Gastrocnemius medialis (tissue), 4 donors: ENCODE measurements around the gene RELCH. TPM values are rescaled to one million over a fixed set of nuclear protein-coding genes. Genes with fewer than 3 reads are reported as not detected.
"Not testable (repeated sequence)": the region's sequence is repeated elsewhere in the genome, so short reads cannot be mapped to it uniquely, and the experiment has no call there.

Source experiments
- ATAC-seq, 2 donors: fragments of 150-250 bp; one replicate each; pipeline ENCODE4 v1.9.1; 2016
- DNase-seq, 2 donors: peaks; one replicate each; pipeline ENCODE4 v3.0.0-alpha.2; 2019
- H3K27ac ChIP-seq, 4 donors: fragments of 200-600 bp; sonication (generic); 1 replicate in 1 of 4; 2 replicates in 3 of 4; pipeline ENCODE4 v1.5.1; 2016 to 2018; ENCODE audit warnings: mild to moderate bottlenecking in 2 of 4, moderate library complexity in 1 of 4
- H3K27me3 ChIP-seq, 3 donors: fragments of 200-600 bp; sonication (generic) in 2 of 3; 1 replicate in 1 of 3; 2 replicates in 2 of 3; pipeline versions ENCODE4 v1.5.1 to v1.6.0; 2016 to 2019; ENCODE audit warnings: mild to moderate bottlenecking in 1 of 3, moderate library complexity in 1 of 3
- H3K36me3 ChIP-seq, 2 donors: fragments of 200-600 bp; sonication (generic) in 1 of 2; one replicate each; pipeline ENCODE4 v1.5.1; 2017 to 2018
- H3K4me1 ChIP-seq, 2 donors: fragments of 200-600 bp; sonication (generic) in 1 of 2; one replicate each; pipeline ENCODE4 v1.5.1; 2016 to 2017; ENCODE audit warnings: mild to moderate bottlenecking in 2 of 2
- H3K4me3 ChIP-seq, 4 donors: fragments of 200-600 bp; sonication (generic) in 3 of 4; 1 replicate in 1 of 4; 2 replicates in 3 of 4; pipeline ENCODE4 v1.5.1; 2016 to 2019; ENCODE audit warnings: mild to moderate bottlenecking in 2 of 4
- H3K9me3 ChIP-seq, 3 donors: fragments of 200-600 bp; sonication (generic) in 2 of 3; 1 replicate in 1 of 3; 2 replicates in 2 of 3; pipeline ENCODE4 v1.5.1; 2016 to 2019
- POLR2A ChIP-seq, 2 donors: fragments of 450-650 bp; IDR thresholded peaks; one replicate each; pipeline ENCODE4 v1.6.1; 2017; ENCODE audit warnings: antibody characterized with exemption in 2 of 2, mild to moderate bottlenecking in 2 of 2, moderate library complexity in 2 of 2
- in situ Hi-C, 4 donors: fragments of 200-750 bp; cut with MboI; loops; one replicate each; pipeline versions ENCODE4 v1.15.0 to v1.8.0; 2017; ENCODE audit warnings: low sequenced_read_pairs in 4 of 4
- intact Hi-C: fragments of 100-400 bp; cut with DNase I; formaldehyde crosslinking; loops from one replicate; pipeline ENCODE4 v1.15.1; 2023; ENCODE audit warnings: low total_unique reads
- total RNA-seq, 4 donors: library from RNA; depleted of rRNA; stranded (reverse); fragments of >200 nt; gene quantifications; one replicate each; pipeline versions ENCODE4 v1.1.0 to v1.2.3, GENCODE V29; 2016
- TF ChIP-seq, protein P1 (sequence below), 5 experiments: fragments of 450-650 bp in 3 of 5; fragments of 200-600 bp in 2 of 5; sonication (generic) in 2 of 5; IDR thresholded peaks in 4 of 5; conservative IDR thresholded peaks in 1 of 5; 1 replicate in 4 of 5; 2 replicates in 1 of 5; pipeline ENCODE4 v1.5.1; 2016 to 2019; ENCODE audit warnings: antibody characterized with exemption in 5 of 5, mild to moderate bottlenecking in 3 of 5, moderate library complexity in 3 of 5

The RELCH gene
- total RNA-seq, 4 donors from 2014 or later: 8.4 to 16.8 (median 12.6) TPM

DNA sequence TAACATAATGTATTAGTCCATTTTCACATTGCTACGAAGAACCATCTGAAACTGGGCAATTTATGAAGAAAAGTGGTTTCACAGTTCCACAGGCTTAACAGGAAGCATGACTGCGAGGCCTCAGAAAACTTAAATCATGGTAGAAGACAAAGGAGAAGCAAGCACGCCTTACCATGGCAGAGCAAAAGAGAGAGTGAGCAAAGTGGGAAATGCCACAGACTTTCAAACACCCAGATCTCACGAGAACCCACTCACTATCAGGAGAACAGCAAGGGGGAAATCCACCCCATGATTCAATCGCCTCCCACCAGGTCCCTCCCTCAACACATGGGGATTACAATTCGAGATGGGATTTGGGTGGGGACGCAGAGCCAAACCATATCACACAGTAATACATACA, 22.7 kb upstream of the RELCH start:
- Histone ChIP-seq H3K9me3 (no peaks in the 10 kb centered on the region), H3K4me1 (no peaks in the 10 kb centered on the region), H3K27me3 (no peaks in the 10 kb centered on the region), H3K4me3 (no peak overlapping the region), H3K36me3 (no peaks in the 10 kb centered on the region), H3K27ac (no peak overlapping the region)
- no peak for ATAC-seq
- TF ChIP-seq, protein P1, sequence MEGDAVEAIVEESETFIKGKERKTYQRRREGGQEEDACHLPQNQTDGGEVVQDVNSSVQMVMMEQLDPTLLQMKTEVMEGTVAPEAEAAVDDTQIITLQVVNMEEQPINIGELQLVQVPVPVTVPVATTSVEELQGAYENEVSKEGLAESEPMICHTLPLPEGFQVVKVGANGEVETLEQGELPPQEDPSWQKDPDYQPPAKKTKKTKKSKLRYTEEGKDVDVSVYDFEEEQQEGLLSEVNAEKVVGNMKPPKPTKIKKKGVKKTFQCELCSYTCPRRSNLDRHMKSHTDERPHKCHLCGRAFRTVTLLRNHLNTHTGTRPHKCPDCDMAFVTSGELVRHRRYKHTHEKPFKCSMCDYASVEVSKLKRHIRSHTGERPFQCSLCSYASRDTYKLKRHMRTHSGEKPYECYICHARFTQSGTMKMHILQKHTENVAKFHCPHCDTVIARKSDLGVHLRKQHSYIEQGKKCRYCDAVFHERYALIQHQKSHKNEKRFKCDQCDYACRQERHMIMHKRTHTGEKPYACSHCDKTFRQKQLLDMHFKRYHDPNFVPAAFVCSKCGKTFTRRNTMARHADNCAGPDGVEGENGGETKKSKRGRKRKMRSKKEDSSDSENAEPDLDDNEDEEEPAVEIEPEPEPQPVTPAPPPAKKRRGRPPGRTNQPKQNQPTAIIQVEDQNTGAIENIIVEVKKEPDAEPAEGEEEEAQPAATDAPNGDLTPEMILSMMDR (IDR thresholded peaks at IDR 0.05 in 4 of 5, conservative IDR thresholded peaks at IDR 0.05 in 1 of 5): no peak
- TF ChIP-seq POLR2A (IDR thresholded peaks at IDR 0.05): no peak
- in situ Hi-C loops: no loop called here
- intact Hi-C loops: no loop called here
- no peak for DNase-seq

DNA sequence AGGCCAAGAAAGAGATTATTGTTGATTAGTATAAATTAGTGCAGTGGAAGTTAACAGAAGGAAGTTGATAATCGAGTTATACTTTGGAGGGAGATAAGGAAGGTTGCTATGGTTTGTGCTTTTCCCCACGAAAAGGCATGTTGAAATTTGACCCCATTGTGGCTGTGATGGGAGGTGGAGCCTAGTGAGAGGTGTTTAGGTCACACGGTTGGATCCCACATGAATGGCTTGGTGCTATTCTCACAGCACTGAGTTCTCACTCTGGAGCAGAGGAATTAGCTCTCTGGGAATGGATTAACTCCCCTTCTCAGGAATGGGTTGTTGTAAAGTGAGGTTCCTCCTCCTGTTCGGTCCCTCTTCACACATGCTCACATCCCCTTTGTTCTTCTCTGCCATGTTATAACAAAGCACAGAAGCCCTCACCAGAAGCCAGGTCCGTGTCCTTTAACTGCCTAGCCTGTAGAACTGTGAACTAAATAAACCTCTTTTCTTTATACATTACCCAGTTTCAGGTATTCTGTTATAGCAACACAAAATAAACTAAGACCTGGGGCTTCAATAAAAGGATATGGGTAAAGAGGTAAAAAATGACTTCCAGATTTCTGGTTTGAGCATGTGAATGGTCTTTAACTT, 22.1 kb upstream of the RELCH start:
- no peaks in the 10 kb centered on the region for H3K9me3 ChIP-seq
- no peaks in the 10 kb centered on the region for H3K36me3 ChIP-seq
- ATAC-seq: no peak
- in situ Hi-C loops (no loop called here), intact Hi-C loops (no loop called here)
- H3K27me3 ChIP-seq: no peaks in the 10 kb centered on the region
- H3K4me1 ChIP-seq: no peaks in the 10 kb centered on the region
- no peak overlapping the region for H3K4me3 ChIP-seq
- TF ChIP-seq, protein P1 (IDR thresholded peaks at IDR 0.05 in 4 of 5, conservative IDR thresholded peaks at IDR 0.05 in 1 of 5): no peak
- no peak for TF ChIP-seq POLR2A (IDR thresholded peaks at IDR 0.05)
- no peak overlapping the region for H3K27ac ChIP-seq
- no peak for DNase-seq

DNA sequence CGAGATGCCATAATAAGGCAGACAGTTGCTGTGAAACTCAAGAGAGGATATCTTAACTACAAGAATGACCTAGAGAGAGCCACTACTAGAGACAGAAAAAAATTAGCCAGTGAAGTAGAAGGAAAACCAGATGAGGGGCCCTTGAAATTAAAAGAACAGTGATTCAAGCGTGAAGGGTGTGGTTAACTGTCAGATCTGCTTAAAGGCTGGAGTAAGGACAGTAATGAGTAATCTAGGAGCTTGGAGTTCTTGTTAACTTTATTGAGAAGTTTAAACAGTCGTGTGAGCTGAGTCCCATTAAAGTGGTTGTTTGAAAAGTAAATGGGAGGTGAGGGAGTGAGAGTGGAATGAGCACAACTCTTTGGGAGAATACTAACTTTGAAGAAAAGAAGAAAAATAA, 21.5 kb upstream of the RELCH start:
- DNase-seq: no peak
- no peaks in the 10 kb centered on the region for H3K4me1 ChIP-seq

DNA sequence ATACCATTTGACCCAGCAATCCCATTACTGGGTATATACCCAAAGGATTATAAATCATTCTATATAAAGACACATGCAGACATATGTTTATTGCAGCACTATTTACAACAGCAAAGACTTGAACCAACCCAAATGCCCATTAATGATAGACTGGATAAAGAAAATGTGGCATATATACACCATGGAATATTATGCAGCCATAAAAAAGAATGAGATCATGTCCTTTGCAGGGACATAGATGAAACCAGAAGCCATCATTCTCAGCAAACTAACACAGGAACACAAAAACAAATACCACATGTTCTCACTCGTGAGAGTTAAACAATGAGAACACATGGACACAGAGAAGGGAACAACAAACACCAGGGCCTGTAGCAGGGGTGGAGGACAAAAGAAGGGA, 20.5 kb upstream of the RELCH start:
- H3K4me3 ChIP-seq, DNase-seq, H3K4me1 ChIP-seq, H3K27me3 ChIP-seq, H3K27ac ChIP-seq, intact Hi-C loops, in situ Hi-C loops, H3K36me3 ChIP-seq, ATAC-seq, H3K9me3 ChIP-seq: not testable (repeated sequence)

More for the DNA sequence above, 21.5 kb upstream of the RELCH start:
- H3K36me3 ChIP-seq: no peaks in the 10 kb centered on the region
- H3K27me3 ChIP-seq: no peaks in the 10 kb centered on the region
- H3K9me3 ChIP-seq: no peaks in the 10 kb centered on the region
- TF ChIP-seq, protein P1 (IDR thresholded peaks at IDR 0.05 in 4 of 5, conservative IDR thresholded peaks at IDR 0.05 in 1 of 5): no peak
- TF ChIP-seq POLR2A (IDR thresholded peaks at IDR 0.05): no peak
- no peak overlapping the region for H3K4me3 ChIP-seq
- in situ Hi-C loops (no loop called here), intact Hi-C loops (no loop called here)
- ATAC-seq: no peak
- H3K27ac ChIP-seq: no peak overlapping the region

DNA sequence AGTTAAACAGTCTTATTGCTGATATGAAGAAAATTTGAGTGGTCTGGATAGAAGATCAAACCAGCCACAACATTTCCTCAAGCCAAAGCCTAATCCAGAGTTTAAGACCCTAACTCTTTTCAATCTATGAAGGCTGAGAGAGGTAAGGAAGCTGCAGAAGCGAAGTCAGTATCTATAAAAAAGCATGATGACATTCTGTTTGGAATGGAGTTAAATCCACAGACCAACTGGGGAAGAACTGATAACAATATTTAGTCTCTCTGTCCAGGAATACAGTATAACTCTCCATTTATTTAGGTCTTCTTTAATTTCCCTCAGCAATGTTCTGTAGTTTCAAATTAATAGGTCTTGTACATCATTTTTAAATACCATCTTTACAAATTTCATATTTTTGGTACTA, 16.2 kb upstream of the RELCH start:
- TF ChIP-seq, protein P1 (IDR thresholded peaks at IDR 0.05 in 4 of 5, conservative IDR thresholded peaks at IDR 0.05 in 1 of 5): no peak
- TF ChIP-seq POLR2A (IDR thresholded peaks at IDR 0.05): no peak
- Histone ChIP-seq H3K36me3 (no peaks in the 10 kb centered on the region), H3K4me3 (no peak overlapping the region), H3K9me3 (no peaks in the 10 kb centered on the region), H3K4me1 (no peaks in the 10 kb centered on the region), H3K27ac (no peak overlapping the region), H3K27me3 (no peaks in the 10 kb centered on the region)
- ATAC-seq (no peak), DNase-seq (no peak)
- intact Hi-C loops: no loop called here
- in situ Hi-C loops: no loop called here
